Heart right ventricle (tissue), 16 donors: ENCODE results near the gene PDIK1L. TPM values are rescaled to one million over a fixed set of nuclear protein-coding genes. Genes with fewer than 3 reads are reported as not detected.
A peak's percentile ranks its signal among the peaks of the same experiment; 100 is the strongest.
"Not testable (repeated sequence)": the region's sequence is repeated elsewhere in the genome, so short reads cannot be mapped to it uniquely, and the experiment has no call there.

Source experiments
- ATAC-seq, 8 donors: fragments of 200-7000 bp; cut with Tn5 transposase; one replicate each; pipeline ENCODE4 v1.9.1; 2020; ENCODE audit warnings: mild to moderate bottlenecking in 8 of 8, moderate library complexity in 8 of 8, moderate number of reproducible peaks in 1 of 8
- DNase-seq, 2 donors: peaks; one replicate each; pipeline ENCODE4 v3.0.0-alpha.2; 2020
- H3K27ac ChIP-seq, 10 donors: fragments of 200-600 bp; sonication (generic) in 2 of 10; one replicate each; pipeline versions ENCODE4 v1.5.0 to v1.8.0; 2020 to 2022; ENCODE audit warnings: mild to moderate bottlenecking in 3 of 10
- H3K27me3 ChIP-seq, 7 donors: fragments of 200-600 bp; one replicate each; pipeline ENCODE4 v1.8.0; 2021 to 2022; ENCODE audit warnings: mild to moderate bottlenecking in 2 of 7
- H3K36me3 ChIP-seq, 9 donors: fragments of 200-600 bp; sonication (generic) in 1 of 9; one replicate each; pipeline versions ENCODE4 v1.5.0 to v1.8.0; 2020 to 2022; ENCODE audit warnings: mild to moderate bottlenecking in 2 of 9
- H3K4me1 ChIP-seq, 9 donors: fragments of 200-600 bp; sonication (generic) in 1 of 9; one replicate each; pipeline versions ENCODE4 v1.5.0 to v1.8.0; 2020 to 2022; ENCODE audit warnings: mild to moderate bottlenecking in 4 of 9
- H3K4me3 ChIP-seq, 10 donors: fragments of 200-600 bp; sonication (generic) in 2 of 10; one replicate each; pipeline versions ENCODE4 v1.5.0 to v1.8.0; 2020 to 2022; ENCODE audit warnings: mild to moderate bottlenecking in 7 of 10, moderate library complexity in 2 of 10
- H3K9me3 ChIP-seq, 11 donors: fragments of 200-600 bp in 10 of 11; sonication (generic) in 2 of 11; one replicate each; pipeline versions ENCODE4 v1.5.0 to v1.8.0; 2013 to 2022; ENCODE audit warnings: mild to moderate bottlenecking in 2 of 11, control low read depth in 1 of 11, moderate library complexity in 1 of 11
- WGBS, 2 donors: extraction: QIAGEN DNeasy Blood & Tissue Kit; methylation state at CpG; one replicate each; pipeline ENCODE4 v1.1.7; 2013; ENCODE audit warnings: inconsistent platforms in 1 of 2; 5-methylcytosine and 5-hydroxymethylcytosine counted together
- intact Hi-C, 10 donors: fragments of 100-400 bp; cut with DNase I; formaldehyde crosslinking; loops; one replicate each; pipeline versions ENCODE4 v1.11.1 to v1.14.2; 2022
- polyA plus RNA-seq, 2 donors: library from polyadenylated mRNA; stranded (reverse); fragments of 200-250 nt; gene quantifications; one replicate each; pipeline ENCODE4 v1.2.3, GENCODE V29; 2013
- total RNA-seq, 10 donors: library from RNA; stranded (reverse); fragmentation: NEBNext Ultra II Directional in 3 of 10; extraction: Animal tissue kit (Norgen Biotek cat#: 25700) in 3 of 10; gene quantifications; one replicate each; pipeline versions ENCODE4 v1.2.1 to v1.2.4, GENCODE V29; 2021 to 2023
- TF ChIP-seq, protein P1 (sequence below), 9 donors: fragments of 200-600 bp; sonication (generic) in 2 of 9; IDR thresholded peaks; one replicate each; pipeline versions ENCODE4 v1.5.0 to v1.8.0; 2021 to 2022; ENCODE audit warnings: antibody characterized with exemption in 9 of 9, mild to moderate bottlenecking in 5 of 9, moderate library complexity in 1 of 9
- donor health status: Arrhythmogenic right ventricular cardiomyopathy.
- donor health status: ischemic (EF 13 %, LVEDD 7.1; RV severe dilation, severe dysfunction).
- donor health status: healthy with polysubstance abuse.
- donor health status: DM: no; HTN: yes; CAD: no.
- donor health status: DM: no; HTN: no; CAD: no.
- donor health status: ischemic (EF 25% LVEDD 6.9; RV normal size, moderate dysfunction).
- donor health status: ischemic (EF 25% LVEDD 5.7; RV mildly dilated, moderate dysfunction).
- donor health status: healthy.
- donor health status: DM: yes; HTN: yes; CAD: no.
- donor health status: Ischemic cardiomyopathy.
- donor health status: ischemic (EF 35%, LVEDD 5.7; RV mildly dilated, moderate dysfunction).
- donor health status: nonischemic (EF 11% LVEDD 7.7; RV severe dilation, severe dysfunction).
- donor health status: DM: yes; HTN: yes; CAD: no.
- donor health status: PGD.
- donor health status: ischemic (EF 29% LVEDD 5.4; RV normal size, mild dysfunction).
- donor health status: nonischemic (EF 23%, LVEDD 6.1; RV moderate dilation, normal function).

The PDIK1L gene
- total and polyA plus RNA-seq, 12 donors, result 1.6 to 8.3 (median 5.3) TPM

DNA sequence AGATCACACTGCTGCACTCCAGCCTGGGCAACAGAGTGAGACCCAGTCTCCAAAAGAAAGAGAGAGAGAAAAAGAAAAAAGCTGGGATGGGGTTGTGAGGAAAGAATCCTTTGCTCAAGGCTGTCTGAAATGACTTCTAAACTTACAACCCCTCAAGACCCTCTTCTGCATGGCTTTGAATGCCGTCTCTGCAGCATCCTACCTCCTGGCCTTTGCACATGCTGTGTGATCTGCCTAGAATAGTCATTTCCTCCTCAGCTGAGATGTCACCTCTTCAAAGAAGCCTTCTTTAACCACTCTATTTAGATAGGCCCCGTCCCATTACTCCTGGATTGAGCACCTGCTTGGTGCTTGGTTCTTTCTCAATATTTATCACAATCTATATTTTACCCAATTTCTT, 26.8 kb upstream of the PDIK1L start:
- WGBS, 2 donors, result 81 to 85% methylated on average over 2 of the region's 2 CpGs
- ATAC-seq, result no peak
- H3K4me3 ChIP-seq, result no peak overlapping the region
- intact Hi-C loops, result loop anchor here in 1 of 10 donors (5.0 kb wide), 1 partner anchor 48 kb away; no protein-coding TSS in a partner anchor
- no peaks in the 10 kb centered on the region for H3K9me3 ChIP-seq
- peaks cover 0 to 7% (median 0%) of the 10 kb centered on the region in 7 donors for H3K27me3 ChIP-seq
- peak overlapping the region in 3 of 10 donors; percentile 84 to 93 (median 87) for H3K27ac ChIP-seq
- H3K36me3 ChIP-seq, result no peaks in the 10 kb centered on the region
- peaks cover 0 to 30% (median 9%) of the 10 kb centered on the region in 9 donors for H3K4me1 ChIP-seq
- TF ChIP-seq, protein P1, sequence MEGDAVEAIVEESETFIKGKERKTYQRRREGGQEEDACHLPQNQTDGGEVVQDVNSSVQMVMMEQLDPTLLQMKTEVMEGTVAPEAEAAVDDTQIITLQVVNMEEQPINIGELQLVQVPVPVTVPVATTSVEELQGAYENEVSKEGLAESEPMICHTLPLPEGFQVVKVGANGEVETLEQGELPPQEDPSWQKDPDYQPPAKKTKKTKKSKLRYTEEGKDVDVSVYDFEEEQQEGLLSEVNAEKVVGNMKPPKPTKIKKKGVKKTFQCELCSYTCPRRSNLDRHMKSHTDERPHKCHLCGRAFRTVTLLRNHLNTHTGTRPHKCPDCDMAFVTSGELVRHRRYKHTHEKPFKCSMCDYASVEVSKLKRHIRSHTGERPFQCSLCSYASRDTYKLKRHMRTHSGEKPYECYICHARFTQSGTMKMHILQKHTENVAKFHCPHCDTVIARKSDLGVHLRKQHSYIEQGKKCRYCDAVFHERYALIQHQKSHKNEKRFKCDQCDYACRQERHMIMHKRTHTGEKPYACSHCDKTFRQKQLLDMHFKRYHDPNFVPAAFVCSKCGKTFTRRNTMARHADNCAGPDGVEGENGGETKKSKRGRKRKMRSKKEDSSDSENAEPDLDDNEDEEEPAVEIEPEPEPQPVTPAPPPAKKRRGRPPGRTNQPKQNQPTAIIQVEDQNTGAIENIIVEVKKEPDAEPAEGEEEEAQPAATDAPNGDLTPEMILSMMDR (IDR thresholded peaks at IDR 0.05), result no peak
- DNase-seq, result no peak

DNA sequence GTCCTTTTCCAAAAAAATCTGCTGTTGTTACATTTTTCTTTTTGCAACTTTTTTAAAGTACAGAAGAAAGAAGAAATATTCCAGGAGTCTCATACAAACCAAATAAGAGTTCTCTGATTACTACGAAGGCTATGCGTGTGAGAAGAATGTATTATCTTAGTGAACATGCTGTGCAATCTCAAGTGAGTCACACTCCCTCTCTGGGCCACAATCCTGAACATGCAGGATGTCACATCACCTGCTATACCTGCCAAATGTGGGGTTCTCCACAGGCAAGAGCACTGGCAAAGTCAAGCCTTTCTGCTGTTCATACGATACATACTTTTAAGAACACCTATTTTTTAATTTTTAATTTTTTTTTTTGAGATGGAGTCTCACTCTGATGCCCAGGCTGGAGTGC, 22.5 kb upstream of the PDIK1L start:
- Histone ChIP-seq H3K27me3 (peaks cover 0 to 14% (median 0%) of the 10 kb centered on the region in 7 donors), H3K9me3 (no peaks in the 10 kb centered on the region), H3K36me3 (no peaks in the 10 kb centered on the region), H3K4me1 (peaks cover 0 to 12% (median 4%) of the 10 kb centered on the region in 9 donors), H3K27ac (no peak overlapping the region), H3K4me3 (no peak overlapping the region)
- TF ChIP-seq, protein P1 (IDR thresholded peaks at IDR 0.05), result no peak
- DNase-seq (no peak), ATAC-seq (no peak)
- WGBS, 2 donors, result 94 to 99% methylated on average over 3 of the region's 3 CpGs
- intact Hi-C loops, result no loop called here

DNA sequence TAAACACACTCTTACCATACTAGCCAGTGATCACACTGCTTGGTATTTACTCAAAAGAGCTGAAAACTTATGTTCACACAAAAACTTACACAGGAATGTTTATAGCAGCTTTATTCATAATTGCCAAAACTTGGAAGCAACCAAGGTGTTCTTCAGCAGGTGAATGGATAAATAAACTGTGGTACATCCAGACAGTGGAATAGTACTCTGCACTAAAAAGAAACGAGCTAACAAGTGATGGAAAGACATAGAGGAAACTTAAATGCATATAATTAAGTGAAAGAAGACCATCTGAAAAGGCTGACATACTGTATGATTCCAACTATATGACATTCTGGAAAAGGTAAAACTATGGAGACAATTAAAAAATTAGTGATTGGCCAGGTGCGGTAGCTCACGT, 20.7 kb upstream of the PDIK1L start:
- Histone ChIP-seq H3K4me3 (no peak overlapping the region), H3K27me3 (peaks cover 0 to 14% (median 0%) of the 10 kb centered on the region in 7 donors), H3K4me1 (peaks cover 0 to 22% (median 18%) of the 10 kb centered on the region in 9 donors), H3K9me3 (no peaks in the 10 kb centered on the region), H3K27ac (no peak overlapping the region), H3K36me3 (no peaks in the 10 kb centered on the region)
- 84 to 87% methylated on average over 3 of the region's 3 CpGs for WGBS, 2 donors
- intact Hi-C loops, result loop anchor here in 1 of 10 donors (5.0 kb wide), 1 partner anchor 54 kb away; no protein-coding TSS in a partner anchor
- DNase-seq (no peak), ATAC-seq (no peak)
- TF ChIP-seq, protein P1 (IDR thresholded peaks at IDR 0.05), result no peak

DNA sequence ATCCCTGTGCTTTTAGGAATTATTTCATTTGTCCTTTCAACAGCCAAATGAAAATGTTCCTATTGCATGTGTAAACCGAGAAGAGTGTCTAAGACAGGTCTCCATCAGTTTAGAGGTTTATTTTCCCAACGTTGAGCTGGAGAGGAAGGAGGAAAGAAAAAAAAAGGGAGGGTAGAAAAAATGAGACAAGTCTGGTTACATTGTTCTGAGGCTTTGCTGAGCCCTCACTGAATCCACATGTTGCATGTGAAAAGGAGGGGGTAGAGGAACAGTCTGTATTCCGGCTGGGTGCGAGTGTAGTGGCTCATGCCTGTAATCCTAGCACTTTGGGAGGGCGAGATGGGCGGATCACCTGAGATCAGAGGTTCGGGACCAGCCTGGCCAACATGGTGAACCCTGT, 19.2 kb upstream of the PDIK1L start:
- ATAC-seq (no peak), DNase-seq (no peak)
- H3K27ac ChIP-seq, result peak overlapping the region in 2 of 10 donors; percentile 89 to 91
- WGBS, 2 donors, result 63 to 64% methylated on average over 7 of the region's 7 CpGs
- peaks cover 0 to 22% (median 18%) of the 10 kb centered on the region in 9 donors for H3K4me1 ChIP-seq
- no peaks in the 10 kb centered on the region for H3K36me3 ChIP-seq
- intact Hi-C loops, result loop anchor here in 1 of 10 donors (5.0 kb wide), 1 partner anchor 55 kb away; no protein-coding TSS in a partner anchor
- peaks cover 0 to 14% (median 0%) of the 10 kb centered on the region in 7 donors for H3K27me3 ChIP-seq
- TF ChIP-seq, protein P1 (IDR thresholded peaks at IDR 0.05), result no peak
- no peak overlapping the region for H3K4me3 ChIP-seq
- H3K9me3 ChIP-seq, result no peaks in the 10 kb centered on the region

DNA sequence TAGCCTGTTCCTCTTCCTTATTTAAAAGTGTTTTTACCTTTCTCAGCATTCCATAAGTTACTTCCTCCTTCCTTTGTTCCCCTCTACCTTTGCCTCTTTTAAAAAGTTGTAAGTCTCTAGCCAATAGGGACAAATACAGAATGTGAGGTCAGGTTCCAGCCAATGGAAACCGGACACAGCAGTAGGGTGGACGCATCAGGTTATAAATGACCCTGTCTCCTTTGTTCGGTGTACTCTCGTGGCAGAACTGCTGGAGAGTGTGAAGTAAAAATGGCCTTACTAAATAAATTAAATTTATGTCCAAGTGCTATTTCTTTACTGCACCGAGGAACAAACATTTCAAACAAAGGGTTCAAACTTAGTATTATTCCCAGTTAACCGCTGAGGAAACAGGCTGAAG, 18.1 kb upstream of the PDIK1L start:
- ATAC-seq, result peak in 5 of 8 donors; percentile 46 to 74 (median 48)
- H3K36me3 ChIP-seq, H3K9me3 ChIP-seq, DNase-seq: not testable (repeated sequence)
- 27 to 28% methylated on average over 6 of the region's 6 CpGs for WGBS, 2 donors
- Histone ChIP-seq H3K27ac (peak overlapping the region; percentile 56 to 92 (median 88)), H3K4me1 (peaks cover 0 to 22% (median 18%) of the 10 kb centered on the region in 9 donors), H3K4me3 (peak overlapping the region in 5 of 10 donors; percentile 13 to 33 (median 26)), H3K27me3 (peaks cover 0 to 14% (median 0%) of the 10 kb centered on the region in 7 donors)
- intact Hi-C loops, result loop anchor here in 1 of 10 donors (5.0 kb wide), 1 partner anchor 56 kb away; no protein-coding TSS in a partner anchor
